Hepatocyte (in vitro differentiated cells): ENCODE data around the gene PFN3. TPM values are rescaled to one million over a fixed set of nuclear protein-coding genes. Genes with fewer than 3 reads are reported as not detected.

Experiments
- DNase-seq: peaks from one replicate; pipeline ENCODE4 v3.0.0-alpha.2; 2016; ENCODE audit warnings: low spot score
- H2AFZ ChIP-seq: fragments of 200-600 bp; sonication (generic); 2 replicates; pipeline ENCODE4 v1.6.0; 2016; ENCODE audit warnings: antibody characterized with exemption, mild to moderate bottlenecking
- H3K27ac ChIP-seq: fragments of 200-600 bp; sonication (generic); 2 replicates; pipeline ENCODE4 v1.5.1; 2016; ENCODE audit warnings: mild to moderate bottlenecking
- H3K27me3 ChIP-seq: fragments of 200-600 bp; sonication (generic); 2 replicates; pipeline ENCODE4 v1.6.1; 2016
- H3K36me3 ChIP-seq: fragments of 200-600 bp; sonication (generic); replicated peaks from 2 replicates; pipeline ENCODE4 v1.5.1; 2016; ENCODE audit warnings: low read depth; ENCODE audit not compliant: insufficient read depth
- H3K4me1 ChIP-seq: fragments of 200-600 bp; sonication (generic); 2 replicates; pipeline ENCODE4 v1.5.1; 2016; ENCODE audit warnings: mild to moderate bottlenecking, moderate library complexity; ENCODE audit not compliant: insufficient read depth
- H3K4me2 ChIP-seq: fragments of 200-600 bp; sonication (generic); 2 replicates; pipeline ENCODE4 v1.6.0; 2016
- H3K4me3 ChIP-seq: fragments of 200-600 bp; sonication (generic); 2 replicates; pipeline ENCODE4 v1.5.1; 2016; ENCODE audit warnings: mild to moderate bottlenecking
- H3K79me2 ChIP-seq: fragments of 200-600 bp; sonication (generic); 2 replicates; pipeline ENCODE4 v1.6.0; 2017; ENCODE audit warnings: mild to moderate bottlenecking
- H3K9me2 ChIP-seq: fragments of 200-600 bp; sonication (generic); replicated peaks from 2 replicates; pipeline ENCODE4 v1.6.0; 2017; ENCODE audit warnings: mild to moderate bottlenecking; ENCODE audit not compliant: insufficient read depth
- H3K9me3 ChIP-seq: fragments of 200-600 bp; sonication (generic); 2 replicates; pipeline ENCODE4 v1.5.1; 2016; ENCODE audit warnings: low read depth, mild to moderate bottlenecking
- H4K20me1 ChIP-seq: fragments of 200-600 bp; sonication (generic); 2 replicates; pipeline ENCODE4 v1.6.0; 2016; ENCODE audit warnings: mild to moderate bottlenecking; ENCODE audit not compliant: insufficient read depth, poor library complexity, severe bottlenecking
- EZH2 ChIP-seq: fragments of 200-600 bp; sonication (generic); IDR thresholded peaks from 2 replicates; pipeline ENCODE4 v1.6.1; 2016; ENCODE audit warnings: antibody characterized with exemption, mild to moderate bottlenecking, borderline replicate concordance
- EZH2phosphoT487 ChIP-seq: fragments of 200-600 bp; sonication (generic); IDR thresholded peaks from one replicate; pipeline ENCODE4 v1.6.1; 2018; ENCODE audit warnings: antibody characterized with exemption, mild to moderate bottlenecking, low read depth, moderate library complexity; ENCODE audit not compliant: unreplicated experiment, severe bottlenecking
- WGBS: methylation state at CpG from one replicate; pipeline ENCODE4 v1.1.6; 2016; ENCODE audit warnings: low lambda C conversion rate; ENCODE audit errors: missing lambda C conversion rate; 5-methylcytosine and 5-hydroxymethylcytosine counted together
- polyA plus RNA-seq: library from polyadenylated mRNA; unstranded; fragments of >200 nt; fragmentation: Nextera tagmentation; extraction: Ambion mirVana; gene quantifications from 2 replicates; pipeline ENCODE4 v1.2.1, GENCODE V29; 2016
- total RNA-seq: library from RNA; depleted of rRNA; stranded (reverse); fragments of >200 nt; gene quantifications from 2 replicates; pipeline ENCODE4 v1.2.3, GENCODE V29; 2014
- TF ChIP-seq, protein P1 (sequence below): fragments of 200-600 bp; sonication (generic); IDR thresholded peaks from 2 replicates; pipeline ENCODE4 v1.5.1; 2016; ENCODE audit warnings: antibody characterized with exemption, mild to moderate bottlenecking; ENCODE audit not compliant: poor library complexity

PFN3 gene
- total and polyA plus RNA-seq, 2 experiments from 2014 or later = not detected

DNA sequence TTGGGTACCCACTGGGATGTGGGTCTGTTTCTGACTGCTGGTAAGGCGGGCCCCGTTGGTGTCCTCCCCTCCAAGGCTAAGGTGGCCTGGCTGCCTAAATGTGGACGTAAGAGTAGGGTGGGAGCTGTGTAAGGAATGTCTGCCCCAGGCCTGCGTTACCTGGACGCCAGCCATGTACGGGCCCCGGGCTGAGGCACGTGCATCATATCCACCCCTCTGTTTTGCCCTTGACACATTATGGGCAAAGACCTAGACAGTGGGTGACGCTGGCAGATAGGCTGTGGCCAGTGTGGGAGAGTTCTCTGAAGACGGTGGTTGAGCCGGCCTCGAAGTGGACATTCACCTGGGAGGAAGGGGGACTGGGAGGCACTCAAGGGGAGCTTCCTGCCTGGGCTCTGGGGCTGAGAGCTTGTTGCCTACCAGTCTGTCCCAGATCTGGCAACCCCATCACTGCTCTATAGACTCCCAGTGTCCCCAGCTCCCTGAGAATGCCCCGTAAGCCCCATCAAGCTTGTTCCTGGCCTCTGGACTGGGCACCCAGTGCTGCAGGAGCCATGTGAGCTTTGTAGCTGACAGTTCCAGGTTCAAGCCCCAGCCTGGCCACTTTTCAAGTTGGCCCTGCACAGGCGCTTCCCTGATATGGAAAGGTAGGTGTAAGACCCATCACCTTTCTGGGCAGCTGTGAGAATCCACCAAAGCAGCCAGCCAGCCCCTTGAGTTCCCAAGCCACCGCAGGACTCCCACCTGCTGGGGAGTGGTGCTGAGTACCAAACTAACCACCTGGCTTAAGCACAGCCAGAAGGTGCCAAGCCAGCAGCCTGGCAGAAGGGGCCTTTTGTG, 42.9 kb upstream of the PFN3 start:
- Histone ChIP-seq H3K4me3 (no peak overlapping the region), H3K27me3 (peaks cover 3% of the 10 kb centered on the region), H3K36me3 (no peaks in the 10 kb centered on the region), H3K9me2 (no peaks in the 10 kb centered on the region), H3K4me2 (no peak overlapping the region), H4K20me1 (no peaks in the 10 kb centered on the region), H3K9me3 (no peaks in the 10 kb centered on the region), H3K27ac (no peak overlapping the region), H2AFZ (no peak overlapping the region), H3K4me1 (peaks cover 13% of the 10 kb centered on the region), H3K79me2 (no peaks in the 10 kb centered on the region)
- TF ChIP-seq, protein P1, sequence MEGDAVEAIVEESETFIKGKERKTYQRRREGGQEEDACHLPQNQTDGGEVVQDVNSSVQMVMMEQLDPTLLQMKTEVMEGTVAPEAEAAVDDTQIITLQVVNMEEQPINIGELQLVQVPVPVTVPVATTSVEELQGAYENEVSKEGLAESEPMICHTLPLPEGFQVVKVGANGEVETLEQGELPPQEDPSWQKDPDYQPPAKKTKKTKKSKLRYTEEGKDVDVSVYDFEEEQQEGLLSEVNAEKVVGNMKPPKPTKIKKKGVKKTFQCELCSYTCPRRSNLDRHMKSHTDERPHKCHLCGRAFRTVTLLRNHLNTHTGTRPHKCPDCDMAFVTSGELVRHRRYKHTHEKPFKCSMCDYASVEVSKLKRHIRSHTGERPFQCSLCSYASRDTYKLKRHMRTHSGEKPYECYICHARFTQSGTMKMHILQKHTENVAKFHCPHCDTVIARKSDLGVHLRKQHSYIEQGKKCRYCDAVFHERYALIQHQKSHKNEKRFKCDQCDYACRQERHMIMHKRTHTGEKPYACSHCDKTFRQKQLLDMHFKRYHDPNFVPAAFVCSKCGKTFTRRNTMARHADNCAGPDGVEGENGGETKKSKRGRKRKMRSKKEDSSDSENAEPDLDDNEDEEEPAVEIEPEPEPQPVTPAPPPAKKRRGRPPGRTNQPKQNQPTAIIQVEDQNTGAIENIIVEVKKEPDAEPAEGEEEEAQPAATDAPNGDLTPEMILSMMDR = no peak
- TF ChIP-seq EZH2phosphoT487 = no peak
- no peak for TF ChIP-seq EZH2
- 93% methylated on average over 15 of the region's 15 CpGs for WGBS
- no peak for DNase-seq

DNA sequence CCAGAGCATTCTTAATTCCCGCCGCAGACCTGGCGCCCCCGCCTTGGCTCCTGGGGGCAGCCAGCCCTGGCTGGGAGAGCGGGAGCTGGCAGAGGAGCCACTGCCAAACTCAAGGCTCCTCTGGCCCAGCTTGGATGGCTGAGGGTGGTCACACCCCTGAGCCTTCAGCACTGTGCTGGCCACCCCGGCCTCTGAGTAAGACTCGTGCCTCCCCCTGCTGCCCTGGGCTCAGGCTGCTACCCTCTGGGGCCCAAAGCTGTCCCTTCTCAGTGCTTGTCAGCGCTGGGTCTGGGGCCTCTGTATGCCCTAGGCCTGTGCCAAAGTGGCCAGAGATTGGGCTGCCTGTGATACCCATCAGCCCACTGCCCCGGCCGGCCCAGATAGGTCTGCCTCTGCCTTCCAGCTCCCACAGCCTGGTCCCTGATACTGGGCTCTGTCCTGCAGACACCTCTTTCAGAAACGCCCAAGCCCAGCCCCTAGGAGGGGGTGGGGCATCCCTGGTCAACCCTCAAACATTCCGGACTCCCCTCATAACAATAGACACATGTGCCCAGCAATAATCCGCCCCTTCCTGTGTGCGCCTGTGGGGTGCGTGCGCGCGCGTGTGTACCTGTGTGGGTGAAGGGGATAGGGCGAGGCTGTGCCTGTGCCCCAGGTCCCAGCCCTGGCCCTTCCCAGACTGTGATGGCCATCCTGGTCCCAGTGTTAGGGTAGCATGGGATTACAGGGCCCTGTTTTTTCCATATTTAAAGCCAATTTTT, 41.8 kb upstream of the PFN3 start:
- Histone ChIP-seq H3K27me3 (peaks cover 3% of the 10 kb centered on the region), H3K27ac (no peak overlapping the region), H3K4me1 (peaks cover 8% of the 10 kb centered on the region), H2AFZ (no peak overlapping the region), H3K36me3 (no peaks in the 10 kb centered on the region), H3K4me3 (no peak overlapping the region), H3K9me3 (no peaks in the 10 kb centered on the region), H3K4me2 (no peak overlapping the region), H3K9me2 (no peaks in the 10 kb centered on the region), H3K79me2 (no peaks in the 10 kb centered on the region), H4K20me1 (no peaks in the 10 kb centered on the region)
- WGBS = 92% methylated on average over 20 of the region's 20 CpGs
- no peak for TF ChIP-seq EZH2phosphoT487
- no peak for TF ChIP-seq EZH2
- TF ChIP-seq, protein P1 = no peak
- no peak for DNase-seq

DNA sequence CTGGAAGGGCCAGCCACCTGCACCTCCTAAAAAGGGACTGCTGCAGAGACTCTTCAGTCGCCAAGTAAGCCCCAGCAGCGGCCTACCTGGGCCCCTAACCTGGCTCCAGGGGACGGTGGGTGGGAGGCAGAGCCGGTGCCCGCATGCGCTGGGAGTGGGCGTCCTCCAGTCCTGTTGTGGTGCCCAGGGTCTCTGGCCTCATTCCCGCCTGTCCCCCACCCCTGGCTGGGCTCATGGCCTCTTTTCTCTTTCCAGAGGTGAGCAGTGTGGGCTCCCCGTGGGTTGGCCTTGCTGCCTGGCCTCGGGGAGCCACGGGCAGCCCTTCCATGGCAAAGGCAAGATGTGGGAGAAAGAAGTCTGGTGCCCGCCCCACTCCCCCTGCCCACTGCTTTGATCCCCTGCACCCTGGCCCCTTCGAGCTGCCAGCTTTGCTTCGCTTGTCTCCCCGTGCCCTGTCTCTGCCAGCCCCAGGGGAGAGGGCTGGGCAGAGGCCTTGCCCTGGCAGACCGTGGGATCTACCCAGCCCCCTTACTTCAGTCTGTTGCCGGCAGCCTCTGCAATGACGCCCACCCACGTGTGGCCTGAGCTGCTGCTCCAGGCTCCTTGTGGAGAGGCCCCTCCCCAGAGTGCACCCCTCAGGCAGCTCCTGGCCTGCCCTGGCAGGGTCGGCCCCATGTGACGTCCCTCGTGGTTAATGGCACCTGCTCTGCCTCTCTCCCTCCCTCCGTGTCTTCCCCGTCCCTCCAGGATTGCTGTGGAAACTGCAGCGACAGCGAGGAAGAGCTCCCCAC, 40.7 kb upstream of the PFN3 start:
- Histone ChIP-seq H3K27ac (no peak overlapping the region), H4K20me1 (no peaks in the 10 kb centered on the region), H3K9me3 (no peaks in the 10 kb centered on the region), H3K9me2 (no peaks in the 10 kb centered on the region), H3K79me2 (no peaks in the 10 kb centered on the region), H3K4me3 (no peak overlapping the region), H3K4me2 (no peak overlapping the region), H3K36me3 (no peaks in the 10 kb centered on the region), H2AFZ (no peak overlapping the region), H3K4me1 (peaks cover 4% of the 10 kb centered on the region), H3K27me3 (peaks cover 3% of the 10 kb centered on the region)
- WGBS = 95% methylated on average over 18 of the region's 26 CpGs
- DNase-seq = no peak
- no peak for TF ChIP-seq EZH2
- TF ChIP-seq EZH2phosphoT487 = no peak
